Keratinocyte (primary cell): ENCODE data around the gene CMSS1. TPM values are rescaled to one million over a fixed set of nuclear protein-coding genes. Genes with fewer than 3 reads are reported as not detected.

Experiments
- DNase-seq: peaks from one replicate; pipeline ENCODE4 v3.0.0-alpha.2; 2011; ENCODE audit warnings: low read depth, missing footprints, low spot score
- FAIRE-seq: peaks from 2 replicates; lab custom pipeline; 2011; peaks lifted over from hg19 to GRCh38; lab: Jason Lieb, UNC
- H2AFZ ChIP-seq: 2 replicates; pipeline ENCODE4 v1.6.0; 2012; ENCODE audit warnings: low read length, control low read depth, inconsistent platforms; ENCODE audit not compliant: control insufficient read depth
- H3K27ac ChIP-seq: 2 replicates; pipeline ENCODE4 v1.5.1; 2011; ENCODE audit warnings: low read length; ENCODE audit not compliant: control insufficient read depth, insufficient read depth
- H3K27me3 ChIP-seq: 3 replicates; pipeline ENCODE4 v1.6.0; 2011; ENCODE audit warnings: low read length; ENCODE audit not compliant: control insufficient read depth, insufficient read depth; ENCODE audit errors: extremely low read depth
- H3K36me3 ChIP-seq, 2 experiments: 2 replicates in 1 of 2; 3 replicates in 1 of 2; pipeline ENCODE4 v1.5.1; 2011; ENCODE audit warnings: low read length in 2 of 2, mild to moderate bottlenecking in 1 of 2; ENCODE audit not compliant: control insufficient read depth in 2 of 2, insufficient read depth in 2 of 2; ENCODE audit errors: extremely low read depth in 1 of 2
- H3K4me1 ChIP-seq: 3 replicates; pipeline ENCODE4 v1.5.1; 2011; ENCODE audit warnings: low read length; ENCODE audit not compliant: control insufficient read depth, insufficient read depth; ENCODE audit errors: extremely low read depth
- H3K4me2 ChIP-seq: 3 replicates; pipeline ENCODE4 v1.6.0; 2011; ENCODE audit warnings: low read depth, low read length; ENCODE audit not compliant: control insufficient read depth, insufficient read depth; ENCODE audit errors: extremely low read depth
- H3K4me3 ChIP-seq, 3 experiments: fragments of 200-600 bp in 1 of 3; sonication (generic) in 1 of 3; 2 replicates in 2 of 3; 3 replicates in 1 of 3; pipeline ENCODE4 v1.5.1; 2011 to 2016; ENCODE audit warnings: low read length in 3 of 3, mild to moderate bottlenecking in 3 of 3, control low read depth in 2 of 3, inconsistent platforms in 1 of 3, low read depth in 1 of 3, mixed read lengths in 1 of 3, mixed run types in 1 of 3, moderate library complexity in 1 of 3; ENCODE audit not compliant: control insufficient read depth in 2 of 3, insufficient read depth in 2 of 3; ENCODE audit errors: extremely low read depth in 1 of 3
- H3K79me2 ChIP-seq: 2 replicates; pipeline ENCODE4 v1.6.0; 2012; ENCODE audit warnings: low read length; ENCODE audit not compliant: control insufficient read depth, insufficient read depth
- H3K9ac ChIP-seq: 3 replicates; pipeline ENCODE4 v1.6.0; 2011; ENCODE audit warnings: low read length; ENCODE audit not compliant: control insufficient read depth, insufficient read depth; ENCODE audit errors: extremely low read depth
- H3K9me1 ChIP-seq: 3 replicates; pipeline ENCODE4 v1.6.0; 2011; ENCODE audit warnings: low read length; ENCODE audit not compliant: control insufficient read depth, insufficient read depth; ENCODE audit errors: extremely low read depth
- H3K9me3 ChIP-seq: 2 replicates; pipeline ENCODE4 v1.5.1; 2012; ENCODE audit warnings: low read depth, low read length; ENCODE audit not compliant: control insufficient read depth
- H4K20me1 ChIP-seq: 3 replicates; pipeline ENCODE4 v1.6.0; 2011; ENCODE audit warnings: low read length; ENCODE audit not compliant: control insufficient read depth, insufficient read depth; ENCODE audit errors: extremely low read depth
- CTCF ChIP-seq, 3 experiments: IDR thresholded peaks in 1 of 3; conservative IDR thresholded peaks in 1 of 3; optimal IDR thresholded peaks in 1 of 3; 2 replicates in 2 of 3; 3 replicates in 1 of 3; pipeline versions ENCODE3 to v1.5.1; 2011; ENCODE audit warnings: low read length in 3 of 3, mild to moderate bottlenecking in 3 of 3, moderate library complexity in 2 of 3, control low read depth in 1 of 3, inconsistent platforms in 1 of 3; ENCODE audit not compliant: insufficient read depth in 2 of 3; ENCODE audit errors: extremely low read depth in 1 of 3
- EZH2 ChIP-seq: IDR thresholded peaks from one replicate; pipeline ENCODE4 v1.6.1; 2012; ENCODE audit warnings: inconsistent platforms, mild to moderate bottlenecking, low read length, moderate library complexity
- dilution Hi-C: fragments of 300-500 bp; cut with MboI; formaldehyde crosslinking; loops from one replicate; pipeline ENCODE4 v1.7.0; 2020; ENCODE audit warnings: low sequenced_read_pairs; ENCODE audit not compliant: extremely low pct_ligation_motif_present
- polyA plus RNA-seq, 5 experiments: library from polyadenylated mRNA; depleted of rRNA in 3 of 5; stranded (reverse) in 3 of 5; stranded (forward) in 1 of 5; unstranded in 1 of 5; fragments of >200 nt; gene quantifications; 1 replicate in 1 of 5; 2 replicates in 3 of 5; 3 replicates in 1 of 5; pipeline versions ENCODE4 v1.2.1 to v1.2.3, GENCODE V29; 2011 to 2012; ENCODE audit warnings: missing spikeins in 2 of 5, low read depth in 1 of 5, low replicate concordance in 1 of 5

CMSS1 gene
- polyA plus RNA-seq, 1 donor (not counting 4 experiments of a cell fraction or from before 2014, with no cell fraction given), result 37.2 TPM

- H3K4me2 ChIP-seq, result peak overlapping the region; percentile 82
- H3K4me1 ChIP-seq, result peaks cover 29% of the 10 kb centered on the region
- no peaks in the 10 kb centered on the region for H3K9me3 ChIP-seq
- H3K79me2 ChIP-seq, result peaks cover 38% of the 10 kb centered on the region
- peak overlapping the region; percentile 84 for H3K9ac ChIP-seq
- dilution Hi-C loops, result no loop called here
- TF ChIP-seq CTCF (optimal IDR thresholded peaks at IDR 0.05 in 1 of 3, IDR thresholded peaks at IDR 0.05 in 1 of 3, conservative IDR thresholded peaks at IDR 0.05 in 1 of 3; ENCODE audit: extremely low read depth in 1 of 3, insufficient read depth in 2 of 3, low read length in 3 of 3) (peak in 2 of 3 experiments; percentile 6 to 25), EZH2 (no peak)
- H3K27me3 ChIP-seq, result no peaks in the 10 kb centered on the region
- no peaks in the 10 kb centered on the region for H3K36me3 ChIP-seq
- H2AFZ ChIP-seq, result peak overlapping the region; percentile 70
- peak overlapping the region; percentile 80 to 89 (median 84) for H3K4me3 ChIP-seq
- H3K9me1 ChIP-seq, result no peaks in the 10 kb centered on the region
- H3K27ac ChIP-seq, result peak overlapping the region; percentile 71
- H4K20me1 ChIP-seq, result no peaks in the 10 kb centered on the region
- no peak for DNase-seq
- FAIRE-seq, result no peak
Observed at GRCh38 chr3:99875929-99876841, 58.5 kb downstream of the CMSS1 start.

- FAIRE-seq, result no peak
- no peak overlapping the region for H3K4me2 ChIP-seq
Observed at GRCh38 chr3:99877031-99877579, 59.4 kb downstream of the CMSS1 start.

More at GRCh38 chr3:99877031-99877579, 59.4 kb downstream of the CMSS1 start:
- dilution Hi-C loops, result no loop called here
- peaks cover 32% of the 10 kb centered on the region for H3K79me2 ChIP-seq
- no peak overlapping the region for H3K9ac ChIP-seq
- no peak overlapping the region for H2AFZ ChIP-seq
- no peaks in the 10 kb centered on the region for H3K9me1 ChIP-seq
- no peak overlapping the region for H3K4me3 ChIP-seq
- no peaks in the 10 kb centered on the region for H3K36me3 ChIP-seq
- no peak overlapping the region for H3K27ac ChIP-seq
- DNase-seq, result no peak
- TF ChIP-seq CTCF (optimal IDR thresholded peaks at IDR 0.05 in 1 of 3, IDR thresholded peaks at IDR 0.05 in 1 of 3, conservative IDR thresholded peaks at IDR 0.05 in 1 of 3; ENCODE audit: extremely low read depth in 1 of 3, insufficient read depth in 2 of 3, low read length in 3 of 3), result no peak
- TF ChIP-seq EZH2, result no peak
- no peaks in the 10 kb centered on the region for H3K27me3 ChIP-seq
- no peaks in the 10 kb centered on the region for H4K20me1 ChIP-seq
- peaks cover 27% of the 10 kb centered on the region for H3K4me1 ChIP-seq
- no peaks in the 10 kb centered on the region for H3K9me3 ChIP-seq
